ENCODE measurements around the gene PBX3.

GRCh38 chr9:125766468-125767221 is 19.5 kb downstream of the PBX3 start:
- no peak for TF ChIP-seq SPI1 (IDR thresholded peaks at IDR 0.05; ENCODE audit: low read depth, low read length)
- TF ChIP-seq POLR2AphosphoS5 (IDR thresholded peaks at IDR 0.05; ENCODE audit: low read depth, low read length) = no peak
- no peak for TF ChIP-seq TAF1 (IDR thresholded peaks at IDR 0.05; ENCODE audit: low read depth, low read length)
- no peak for TF ChIP-seq POLR2A (IDR thresholded peaks at IDR 0.05; ENCODE audit: low read depth, low read length)
